ENCODE measurements around the gene RAD51B.

Gene RAD51B

DNA sequence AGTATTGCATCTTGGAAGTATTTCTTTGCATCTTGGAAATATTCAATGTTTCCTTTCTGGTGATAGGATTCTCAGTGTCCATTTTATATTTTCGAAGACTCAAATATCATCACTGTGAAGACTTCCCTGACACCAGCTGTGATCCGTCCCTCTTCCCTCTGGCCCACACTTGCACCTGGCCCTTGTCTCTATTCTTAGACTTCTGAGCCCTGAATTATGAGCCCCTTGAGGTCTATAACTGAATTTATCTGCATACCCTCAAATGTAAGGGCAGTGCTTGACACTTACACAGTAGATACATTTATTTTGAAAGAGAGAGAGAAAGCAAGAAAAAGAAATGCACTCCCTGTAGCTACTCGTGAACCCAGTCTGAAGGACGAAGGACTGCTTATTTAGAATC, 596.6 kb downstream of the RAD51B start:
- no peak for DNase-seq (ENCODE audit: low read depth)
- H3K4me3 ChIP-seq (ENCODE audit: low read depth, low read length): no peak overlapping the region
- TF ChIP-seq, protein P1, sequence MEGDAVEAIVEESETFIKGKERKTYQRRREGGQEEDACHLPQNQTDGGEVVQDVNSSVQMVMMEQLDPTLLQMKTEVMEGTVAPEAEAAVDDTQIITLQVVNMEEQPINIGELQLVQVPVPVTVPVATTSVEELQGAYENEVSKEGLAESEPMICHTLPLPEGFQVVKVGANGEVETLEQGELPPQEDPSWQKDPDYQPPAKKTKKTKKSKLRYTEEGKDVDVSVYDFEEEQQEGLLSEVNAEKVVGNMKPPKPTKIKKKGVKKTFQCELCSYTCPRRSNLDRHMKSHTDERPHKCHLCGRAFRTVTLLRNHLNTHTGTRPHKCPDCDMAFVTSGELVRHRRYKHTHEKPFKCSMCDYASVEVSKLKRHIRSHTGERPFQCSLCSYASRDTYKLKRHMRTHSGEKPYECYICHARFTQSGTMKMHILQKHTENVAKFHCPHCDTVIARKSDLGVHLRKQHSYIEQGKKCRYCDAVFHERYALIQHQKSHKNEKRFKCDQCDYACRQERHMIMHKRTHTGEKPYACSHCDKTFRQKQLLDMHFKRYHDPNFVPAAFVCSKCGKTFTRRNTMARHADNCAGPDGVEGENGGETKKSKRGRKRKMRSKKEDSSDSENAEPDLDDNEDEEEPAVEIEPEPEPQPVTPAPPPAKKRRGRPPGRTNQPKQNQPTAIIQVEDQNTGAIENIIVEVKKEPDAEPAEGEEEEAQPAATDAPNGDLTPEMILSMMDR (IDR thresholded peaks at IDR 0.05; ENCODE audit: low read depth, low read length, missing control alignments): no peak

DNA sequence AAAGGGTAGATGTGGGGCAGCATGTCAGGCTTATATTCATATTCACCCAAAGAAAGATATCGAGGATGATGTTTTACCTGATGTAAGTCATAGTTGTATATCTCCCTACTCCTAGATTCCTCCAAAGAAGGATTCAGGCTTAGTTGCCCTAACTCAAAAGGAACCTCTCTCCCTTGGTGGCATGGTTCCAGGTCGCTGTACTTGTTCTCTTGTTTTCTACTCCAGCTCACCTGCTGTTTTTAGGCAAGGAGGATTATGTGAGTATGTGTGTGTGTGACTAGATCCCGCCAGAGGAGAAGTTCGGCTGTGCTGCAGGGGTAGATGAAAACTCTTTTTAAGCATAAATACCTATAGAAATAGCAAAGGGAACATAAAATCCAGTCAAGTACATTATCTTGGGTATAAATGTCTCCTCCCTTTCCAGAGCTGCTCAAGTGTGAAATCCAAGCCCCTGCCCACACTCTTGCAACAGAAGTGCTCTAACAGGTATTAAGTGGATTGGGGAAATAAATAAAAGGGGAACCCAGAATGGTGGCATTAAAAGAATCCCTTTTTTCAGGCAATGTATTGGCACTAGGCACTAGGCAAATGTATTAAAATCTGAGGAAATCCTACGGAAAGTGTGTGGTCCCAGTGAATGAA, 597.6 kb downstream of the RAD51B start:
- DNase-seq (ENCODE audit: low read depth): no peak
- TF ChIP-seq, protein P1 (IDR thresholded peaks at IDR 0.05; ENCODE audit: low read depth, low read length, missing control alignments): no peak
- no peak overlapping the region for H3K4me3 ChIP-seq (ENCODE audit: low read depth, low read length)

DNA sequence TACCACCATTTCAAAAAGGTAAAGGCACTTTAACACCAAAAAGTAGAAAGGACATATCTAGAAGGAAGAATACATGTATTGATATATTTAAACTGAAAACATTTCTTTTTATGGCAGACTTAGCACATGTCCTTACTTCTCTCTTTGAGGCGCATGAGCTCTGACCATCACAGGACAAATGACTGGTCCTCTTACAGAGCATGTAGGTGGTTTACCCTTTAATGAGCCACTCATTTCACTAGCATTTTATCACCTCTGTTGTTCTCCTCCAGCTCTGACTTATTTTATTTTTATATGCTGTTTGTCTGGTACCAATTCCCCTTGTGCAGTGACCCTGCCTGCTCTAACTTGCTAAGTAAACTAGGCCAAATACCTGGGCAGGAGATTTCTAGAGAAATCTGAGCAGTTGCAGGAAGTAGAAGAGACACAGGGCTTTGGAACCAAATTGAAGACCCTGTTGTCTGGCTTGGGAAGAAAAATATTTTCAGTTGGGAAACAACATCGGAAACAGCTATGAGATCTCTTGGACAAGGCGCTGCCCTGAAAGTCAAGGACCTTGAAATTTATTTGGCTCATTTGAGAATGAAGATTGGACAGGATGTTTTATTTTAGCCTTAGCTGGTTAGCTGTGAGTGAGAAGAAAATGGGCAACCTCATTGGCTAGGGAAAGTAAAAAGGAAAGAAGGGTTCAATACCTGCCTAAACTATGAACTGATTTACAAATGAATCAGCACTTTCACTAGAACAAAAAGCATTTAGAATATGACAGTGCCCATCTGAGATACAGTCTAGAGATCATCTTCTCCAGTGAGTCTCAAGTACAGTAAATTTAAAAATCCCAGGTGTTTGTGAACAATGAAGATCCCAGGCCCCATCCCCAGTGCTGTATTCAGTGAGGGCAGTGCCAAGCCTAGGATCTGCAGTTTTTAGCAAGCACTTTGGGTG, 598.9 kb downstream of the RAD51B start:
- H3K4me3 ChIP-seq (ENCODE audit: low read depth, low read length): no peak overlapping the region
- TF ChIP-seq, protein P1 (IDR thresholded peaks at IDR 0.05; ENCODE audit: low read depth, low read length, missing control alignments): no peak

DNA sequence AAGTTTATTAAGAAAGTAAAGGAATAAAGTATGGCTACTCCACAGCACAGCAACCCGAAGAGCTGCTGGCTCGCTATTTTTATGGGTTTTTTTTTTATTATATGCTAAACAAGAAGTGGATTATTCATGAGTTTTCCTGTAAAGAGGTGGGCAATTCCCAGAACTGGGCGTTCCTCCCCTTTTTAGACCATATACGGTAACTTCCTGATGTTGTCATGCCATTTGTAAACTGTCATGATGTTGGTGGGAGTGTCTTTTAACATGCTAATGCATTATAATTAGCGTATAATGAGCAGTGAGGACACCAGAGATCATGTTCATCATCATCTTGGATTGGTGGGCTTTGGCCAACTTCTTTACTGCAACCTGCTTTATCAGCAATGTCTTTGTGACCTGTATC, 600.8 kb downstream of the RAD51B start:
- H3K4me3 ChIP-seq (ENCODE audit: low read depth, low read length): no peak overlapping the region
- no peak for DNase-seq (ENCODE audit: low read depth)
- TF ChIP-seq, protein P1 (IDR thresholded peaks at IDR 0.05; ENCODE audit: low read depth, low read length, missing control alignments): no peak

More for the DNA sequence above, 598.9 kb downstream of the RAD51B start:
- DNase-seq (ENCODE audit: low read depth): no peak

DNA sequence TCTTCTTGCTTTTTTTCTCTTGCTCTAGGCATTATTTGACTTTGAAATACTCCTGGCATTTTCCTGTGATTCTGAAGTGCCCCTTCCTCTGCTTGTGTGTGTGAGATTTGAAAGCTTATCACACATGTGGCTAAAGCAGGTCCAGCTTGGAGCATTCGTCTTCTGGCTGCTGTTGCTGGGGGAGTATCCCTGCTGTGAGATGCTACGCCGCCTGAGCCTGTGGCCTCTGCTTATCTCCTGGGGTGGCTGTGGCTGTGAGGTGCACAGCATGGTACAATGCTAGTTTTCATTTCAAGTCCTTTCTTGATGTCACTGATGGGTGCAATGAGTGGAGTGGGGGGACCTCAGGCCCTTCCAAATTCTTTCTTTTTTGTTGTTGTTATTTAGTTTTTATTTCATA, 601.5 kb downstream of the RAD51B start:
- no peak for DNase-seq (ENCODE audit: low read depth)
- TF ChIP-seq, protein P1 (IDR thresholded peaks at IDR 0.05; ENCODE audit: low read depth, low read length, missing control alignments): no peak

DNA sequence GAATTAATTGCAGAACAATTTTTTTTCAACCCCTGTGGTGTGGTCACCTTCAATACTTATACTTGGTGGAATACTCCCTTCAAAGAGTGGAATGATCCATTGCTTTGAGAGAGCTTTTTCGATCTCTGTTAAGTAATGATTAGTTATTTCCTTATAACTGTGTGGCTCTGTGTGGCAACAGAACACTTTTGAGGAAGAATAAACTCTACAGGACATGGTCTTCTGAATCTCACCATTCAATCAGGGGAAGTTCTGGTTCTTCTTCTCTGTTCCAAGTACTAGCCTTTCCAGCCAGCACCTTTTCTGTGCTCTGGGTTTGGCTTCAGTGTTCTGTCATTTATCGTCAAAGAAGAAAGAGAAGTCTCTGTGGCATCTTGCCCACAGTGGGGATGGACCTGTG, 604.1 kb downstream of the RAD51B start:
- TF ChIP-seq, protein P1 (IDR thresholded peaks at IDR 0.05; ENCODE audit: low read depth, low read length, missing control alignments): no peak
- DNase-seq (ENCODE audit: low read depth): no peak
- H3K4me3 ChIP-seq (ENCODE audit: low read depth, low read length): no peak overlapping the region

More for the DNA sequence above, 601.5 kb downstream of the RAD51B start:
- no peak overlapping the region for H3K4me3 ChIP-seq (ENCODE audit: low read depth, low read length)
